ENCODE data around the gene EFCAB10. TPM values are rescaled to one million over a fixed set of nuclear protein-coding genes. Genes with fewer than 3 reads are reported as not detected.

Gene EFCAB10
- polyA plus RNA-seq, 2 of the 4 experiments (the other 2 are of a cell fraction) = 2.9 to 4.2 TPM

DNA sequence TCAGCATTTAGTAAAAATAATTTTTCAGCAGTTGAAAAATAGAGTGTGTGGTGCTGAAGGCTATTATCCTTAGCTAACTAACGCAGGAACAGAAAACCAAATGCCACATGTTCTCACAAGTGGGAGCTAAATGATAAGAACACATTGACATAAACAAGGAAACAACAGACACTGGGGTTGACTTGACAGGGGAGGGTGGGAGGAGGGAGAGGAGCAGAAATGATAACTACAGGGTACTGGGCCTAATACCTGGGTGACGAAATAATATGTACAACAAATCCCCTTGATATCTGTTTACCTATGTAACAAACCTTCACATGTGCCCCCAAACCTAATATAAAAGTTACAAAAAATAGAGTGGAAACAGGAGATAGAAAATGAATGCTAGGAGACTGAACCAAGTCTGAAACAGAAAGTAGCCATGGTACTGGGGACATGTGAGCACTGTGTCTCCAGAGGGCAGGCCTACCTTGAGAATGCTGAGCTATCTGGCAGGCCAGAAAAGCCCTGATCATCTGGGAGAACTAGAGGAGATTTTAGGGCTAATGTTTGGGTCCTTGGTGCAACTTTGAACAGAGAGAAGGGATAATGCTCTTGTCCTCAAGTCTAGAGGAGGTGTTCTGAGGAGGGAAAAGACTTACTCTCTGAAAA, 4.7 kb upstream of the EFCAB10 start:
- whole genome bisulfite sequencing (ENCODE audit: missing lambda C conversion rate) = 90% methylated on average over 2 of the region's 2 CpGs
- POLR2A ChIA-PET = no interaction called here
- CTCF ChIA-PET = interaction anchor here (1.3 to 5.0 kb wide), 5 partner anchors 15 to 445 kb away, joined by 3 to 42 read pairs (median 5); no protein-coding TSS in a partner anchor
- Histone ChIP-seq H3K4me2 (no peak overlapping the region), H3K4me1 (peaks cover 7% of the 10 kb centered on the region; the same call in 2 of the 3 replicates), H3K4me3 (no peak overlapping the region), H3K27ac (no peak overlapping the region), H3K9me3 (no peaks in the 10 kb centered on the region)
- FAIRE-seq (no peak), DNase-seq (ENCODE audit: low read depth in 1 of 2, low spot score in 1 of 2) (no peak), ATAC-seq (no peak)
- no peak for TF ChIP-seq SMC3 (IDR thresholded peaks at IDR 0.05)
- no peak for TF ChIP-seq SREBF2 (IDR thresholded peaks at IDR 0.05)

DNA sequence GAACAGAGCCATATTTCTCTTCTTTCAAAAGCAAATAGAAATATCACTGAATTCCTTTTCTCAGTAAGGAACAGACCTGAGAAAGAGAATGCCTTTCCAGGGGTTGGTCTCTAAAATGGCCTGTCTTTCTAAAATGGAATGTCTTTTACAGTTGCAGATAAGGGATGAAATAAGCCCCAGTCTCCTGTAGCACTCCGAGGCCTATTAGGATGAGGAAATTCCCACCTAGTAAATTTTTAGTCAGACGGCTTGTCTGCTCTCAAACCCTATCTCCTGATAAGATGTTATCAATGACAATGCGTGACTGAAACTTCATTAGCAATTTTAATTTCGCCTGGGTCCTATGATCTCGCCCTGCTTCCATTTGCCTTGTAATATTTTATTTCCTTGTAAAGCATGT, 2.9 kb upstream of the EFCAB10 start:
- CTCF ChIA-PET = no interaction called here
- POLR2A ChIA-PET = no interaction called here
- Histone ChIP-seq H3K9me3 (no peaks in the 10 kb centered on the region), H3K4me3 (no peak overlapping the region), H3K27ac (no peak overlapping the region), H3K4me1 (peaks cover 7% of the 10 kb centered on the region; the same call in 2 of the 3 replicates), H3K4me2 (no peak overlapping the region)
- FAIRE-seq = no peak
- no peak for DNase-seq (ENCODE audit: low read depth in 1 of 2, low spot score in 1 of 2)
- no peak for ATAC-seq
- no peak for TF ChIP-seq SMC3 (IDR thresholded peaks at IDR 0.05)
- TF ChIP-seq ZNF302 (CRISPR knock-in tag; IDR thresholded peaks at IDR 0.05) = no peak
- no peak for TF ChIP-seq BHLHE40 (IDR thresholded peaks at IDR 0.05; ENCODE audit: low read depth, low read length)
- no peak for TF ChIP-seq ESRRA (IDR thresholded peaks at IDR 0.05; ENCODE audit: borderline replicate concordance, low read length)
- no peak for TF ChIP-seq EP300 (IDR thresholded peaks at IDR 0.05)
- TF ChIP-seq PHF8 (IDR thresholded peaks at IDR 0.05; ENCODE audit: borderline replicate concordance, low read depth) = no peak
- no peak for TF ChIP-seq ZC3H11A (IDR thresholded peaks at IDR 0.05)
- TF ChIP-seq POLR2AphosphoS2 (conservative IDR thresholded peaks at IDR 0.05; ENCODE audit: low read length) = no peak
- TF ChIP-seq RARB (CRISPR knock-in tag; IDR thresholded peaks at IDR 0.05) = no peak
- no peak for TF ChIP-seq TFCP2L1 (CRISPR knock-in tag; IDR thresholded peaks at IDR 0.05)
- no peak for TF ChIP-seq CBX8 (IDR thresholded peaks at IDR 0.05)
- TF ChIP-seq RCOR1 (IDR thresholded peaks at IDR 0.05; ENCODE audit: low read depth, low read length) = no peak
- no peak for TF ChIP-seq CHD4 (IDR thresholded peaks at IDR 0.05; ENCODE audit: borderline replicate concordance)
- TF ChIP-seq RAD21 (conservative IDR thresholded peaks at IDR 0.05 in 1 of 2, IDR thresholded peaks at IDR 0.05 in 1 of 2) = no peak
- no peak for TF ChIP-seq FOSL2 (IDR thresholded peaks at IDR 0.05)
- no peak for TF ChIP-seq FOSL2 (CRISPR knock-in tag; IDR thresholded peaks at IDR 0.05)
- TF ChIP-seq EHF (CRISPR knock-in tag; IDR thresholded peaks at IDR 0.05) = no peak
- WGBS (ENCODE audit: missing lambda C conversion rate) = 84% methylated on average over 5 of the region's 5 CpGs

DNA sequence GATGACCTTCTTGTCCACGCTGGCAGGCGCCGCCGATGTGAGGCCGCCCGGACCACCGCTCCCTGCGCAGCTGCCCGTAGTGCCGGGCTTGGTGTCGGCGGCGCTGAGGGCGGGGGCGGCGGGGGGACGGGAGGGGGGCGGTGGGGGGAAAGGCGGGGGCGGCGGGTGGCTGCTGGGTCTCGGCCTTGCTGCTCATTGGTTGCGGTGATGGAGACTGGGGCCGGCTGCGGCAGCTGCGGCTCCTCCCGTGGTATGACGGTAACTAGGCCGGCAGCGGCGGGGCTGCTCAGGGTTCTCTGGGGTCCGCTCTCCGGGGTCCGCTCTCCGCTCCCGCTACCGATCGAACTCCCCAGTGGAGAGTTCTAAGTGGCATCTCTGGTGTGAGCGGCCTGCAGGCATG, 1.8 kb upstream of the EFCAB10 start:
- CTCF ChIA-PET = no interaction called here
- FAIRE-seq = no peak
- WGBS (ENCODE audit: missing lambda C conversion rate) = 94% methylated on average over 5 of the region's 39 CpGs

More for the DNA sequence above, 1.8 kb upstream of the EFCAB10 start:
- DNase-seq (ENCODE audit: low read depth in 1 of 2, low spot score in 1 of 2) (no peak), ATAC-seq (no peak)
- TF ChIP-seq, protein P1, sequence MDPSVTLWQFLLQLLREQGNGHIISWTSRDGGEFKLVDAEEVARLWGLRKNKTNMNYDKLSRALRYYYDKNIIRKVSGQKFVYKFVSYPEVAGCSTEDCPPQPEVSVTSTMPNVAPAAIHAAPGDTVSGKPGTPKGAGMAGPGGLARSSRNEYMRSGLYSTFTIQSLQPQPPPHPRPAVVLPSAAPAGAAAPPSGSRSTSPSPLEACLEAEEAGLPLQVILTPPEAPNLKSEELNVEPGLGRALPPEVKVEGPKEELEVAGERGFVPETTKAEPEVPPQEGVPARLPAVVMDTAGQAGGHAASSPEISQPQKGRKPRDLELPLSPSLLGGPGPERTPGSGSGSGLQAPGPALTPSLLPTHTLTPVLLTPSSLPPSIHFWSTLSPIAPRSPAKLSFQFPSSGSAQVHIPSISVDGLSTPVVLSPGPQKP (IDR thresholded peaks at IDR 0.05; ENCODE audit: low read depth, low read length) = no peak
- no peak for TF ChIP-seq POLR2A (IDR thresholded peaks at IDR 0.05; ENCODE audit: low read length)
- no peak for TF ChIP-seq RAD21 (conservative IDR thresholded peaks at IDR 0.05 in 1 of 2, IDR thresholded peaks at IDR 0.05 in 1 of 2)
- TF ChIP-seq, protein P2, sequence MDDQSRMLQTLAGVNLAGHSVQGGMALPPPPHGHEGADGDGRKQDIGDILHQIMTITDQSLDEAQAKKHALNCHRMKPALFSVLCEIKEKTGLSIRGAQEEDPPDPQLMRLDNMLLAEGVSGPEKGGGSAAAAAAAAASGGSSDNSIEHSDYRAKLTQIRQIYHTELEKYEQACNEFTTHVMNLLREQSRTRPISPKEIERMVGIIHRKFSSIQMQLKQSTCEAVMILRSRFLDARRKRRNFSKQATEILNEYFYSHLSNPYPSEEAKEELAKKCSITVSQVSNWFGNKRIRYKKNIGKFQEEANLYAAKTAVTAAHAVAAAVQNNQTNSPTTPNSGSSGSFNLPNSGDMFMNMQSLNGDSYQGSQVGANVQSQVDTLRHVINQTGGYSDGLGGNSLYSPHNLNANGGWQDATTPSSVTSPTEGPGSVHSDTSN (IDR thresholded peaks at IDR 0.05) = no peak
- no peak for TF ChIP-seq CBX2 (IDR thresholded peaks at IDR 0.05; ENCODE audit: borderline replicate concordance, low read depth)
- TF ChIP-seq TFCP2L1 (CRISPR knock-in tag; IDR thresholded peaks at IDR 0.05) = no peak
- TF ChIP-seq FOSL2 (IDR thresholded peaks at IDR 0.05) = no peak
- no peak for TF ChIP-seq FOSL2 (CRISPR knock-in tag; IDR thresholded peaks at IDR 0.05)
- H3K9me3 ChIP-seq = no peaks in the 10 kb centered on the region
- H3K4me3 ChIP-seq = no peak overlapping the region
- no peak overlapping the region for H3K27ac ChIP-seq
- POLR2A ChIA-PET = no interaction called here
- H3K4me1 ChIP-seq = peaks cover 7% of the 10 kb centered on the region; the same call in 2 of the 3 replicates
- H3K4me2 ChIP-seq = no peak overlapping the region

Measured in A549 (cell line).